GM12878 (cell line): Measurements from ENCODE around the gene SEL1L3.

Experiments used
- EP300 ChIP-seq, 2 experiments: fragments of 150-350 bp in 1 of 2; IDR thresholded peaks; 2 replicates each; pipeline ENCODE4 v1.6.1; 2011 to 2012; ENCODE audit warnings: low read depth in 2 of 2, low read length in 2 of 2, borderline replicate concordance in 1 of 2, improper control_type of control experiment in 1 of 2, inconsistent platforms in 1 of 2; ENCODE audit not compliant: control insufficient read depth in 1 of 2
- JUND ChIP-seq: IDR thresholded peaks from 2 replicates; pipeline ENCODE4 v1.6.1; 2012; ENCODE audit warnings: low read depth, mild to moderate bottlenecking, low read length, improper control_type of control experiment, moderate library complexity
- POLR2A ChIP-seq: IDR thresholded peaks from 2 replicates; pipeline ENCODE4 v1.6.1; 2011; ENCODE audit warnings: low read depth, mild to moderate bottlenecking, low read length
- POLR2AphosphoS2 ChIP-seq: IDR thresholded peaks from 2 replicates; pipeline ENCODE4 v1.6.1; 2011; ENCODE audit warnings: low read depth, mild to moderate bottlenecking, low read length, improper control_type of control experiment, moderate library complexity
- RAD21 ChIP-seq: IDR thresholded peaks from 2 replicates; pipeline ENCODE4 v1.6.1; 2011; ENCODE audit warnings: mild to moderate bottlenecking, low read depth, low read length, moderate library complexity; ENCODE audit not compliant: insufficient read depth
- TF ChIP-seq, protein P1 (sequence below), 3 experiments: IDR thresholded peaks in 2 of 3; conservative IDR thresholded peaks in 1 of 3; 2 replicates each; pipeline ENCODE4 v1.5.1; 2011; ENCODE audit warnings: low read depth in 3 of 3, low read length in 3 of 3, mild to moderate bottlenecking in 3 of 3, control low read depth in 2 of 3, moderate library complexity in 2 of 3, inconsistent platforms in 1 of 3, mixed read lengths in 1 of 3; ENCODE audit not compliant: control insufficient read depth in 2 of 3, insufficient read depth in 1 of 3; ENCODE audit errors: extremely low read depth in 1 of 3

DNA sequence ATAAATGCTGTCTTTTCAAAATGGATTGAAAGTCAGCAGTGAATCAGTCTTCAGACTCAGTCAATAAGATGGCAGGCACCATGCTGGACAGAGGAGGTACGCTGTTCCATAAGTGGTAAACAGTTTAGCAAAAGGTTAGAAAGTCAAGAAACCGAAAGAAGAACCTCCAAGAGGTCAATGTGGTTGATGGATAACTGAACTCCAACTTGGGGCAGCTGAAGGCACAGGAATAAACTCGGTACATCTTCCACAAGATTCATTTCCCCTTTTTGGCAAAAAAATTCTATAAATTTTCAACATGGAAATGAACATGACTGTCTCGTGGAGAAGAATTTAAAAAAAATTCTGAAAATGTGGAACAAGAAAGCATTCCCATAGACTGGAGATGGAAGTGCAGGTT is 18.4 kb upstream of the SEL1L3 start:
- TF ChIP-seq EP300 (IDR thresholded peaks at IDR 0.05; ENCODE audit: borderline replicate concordance in 1 of 2, control insufficient read depth in 1 of 2, low read depth in 2 of 2, low read length in 2 of 2) = no peak
- TF ChIP-seq JUND = no peak
- TF ChIP-seq, protein P1, sequence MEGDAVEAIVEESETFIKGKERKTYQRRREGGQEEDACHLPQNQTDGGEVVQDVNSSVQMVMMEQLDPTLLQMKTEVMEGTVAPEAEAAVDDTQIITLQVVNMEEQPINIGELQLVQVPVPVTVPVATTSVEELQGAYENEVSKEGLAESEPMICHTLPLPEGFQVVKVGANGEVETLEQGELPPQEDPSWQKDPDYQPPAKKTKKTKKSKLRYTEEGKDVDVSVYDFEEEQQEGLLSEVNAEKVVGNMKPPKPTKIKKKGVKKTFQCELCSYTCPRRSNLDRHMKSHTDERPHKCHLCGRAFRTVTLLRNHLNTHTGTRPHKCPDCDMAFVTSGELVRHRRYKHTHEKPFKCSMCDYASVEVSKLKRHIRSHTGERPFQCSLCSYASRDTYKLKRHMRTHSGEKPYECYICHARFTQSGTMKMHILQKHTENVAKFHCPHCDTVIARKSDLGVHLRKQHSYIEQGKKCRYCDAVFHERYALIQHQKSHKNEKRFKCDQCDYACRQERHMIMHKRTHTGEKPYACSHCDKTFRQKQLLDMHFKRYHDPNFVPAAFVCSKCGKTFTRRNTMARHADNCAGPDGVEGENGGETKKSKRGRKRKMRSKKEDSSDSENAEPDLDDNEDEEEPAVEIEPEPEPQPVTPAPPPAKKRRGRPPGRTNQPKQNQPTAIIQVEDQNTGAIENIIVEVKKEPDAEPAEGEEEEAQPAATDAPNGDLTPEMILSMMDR (IDR thresholded peaks at IDR 0.05 in 2 of 3, conservative IDR thresholded peaks at IDR 0.05 in 1 of 3; ENCODE audit: control insufficient read depth in 2 of 3, extremely low read depth in 1 of 3, insufficient read depth in 1 of 3, low read depth in 3 of 3, low read length in 3 of 3) = no peak
- TF ChIP-seq RAD21 = no peak
- TF ChIP-seq POLR2A = no peak
- no peak for TF ChIP-seq POLR2AphosphoS2
